HepG2 (cell line): ENCODE results near the gene ARPIN. TPM values are rescaled to one million over a fixed set of nuclear protein-coding genes. Genes with fewer than 3 reads are reported as not detected.

Experiments
- ATF7-NPFF ChIP-seq: sonication (generic); formaldehyde crosslinking; IDR thresholded peaks from 2 replicates; pipeline ENCODE4 v1.8.1; 2023; ENCODE audit warnings: mild to moderate bottlenecking, low read depth, missing genetic modification reagents, moderate library complexity
- HOXA3 ChIP-seq: sonication (generic); formaldehyde crosslinking; IDR thresholded peaks from 2 replicates; pipeline ENCODE4 v1.5.0; 2020; ENCODE audit warnings: missing genetic modification reagents
- MBD4 ChIP-seq: IDR thresholded peaks from 2 replicates; pipeline ENCODE4 v1.6.1; 2012; ENCODE audit warnings: low read length, inconsistent platforms, borderline replicate concordance
- MXI1 ChIP-seq: IDR thresholded peaks from 3 replicates; pipeline ENCODE4 v1.6.1; 2012; ENCODE audit warnings: low read depth, low read length, inconsistent platforms, borderline replicate concordance
- RNF2 ChIP-seq: fragments of 450-650 bp; conservative IDR thresholded peaks from 2 replicates; pipeline ENCODE4 v1.6.1; 2016; ENCODE audit warnings: low read depth
- SP2 ChIP-seq: sonication (generic); formaldehyde crosslinking; IDR thresholded peaks from 2 replicates; pipeline ENCODE4 v1.5.1; 2020; ENCODE audit warnings: mild to moderate bottlenecking, missing genetic modification reagents
- SP4 ChIP-seq: sonication (generic); formaldehyde crosslinking; IDR thresholded peaks from 2 replicates; pipeline ENCODE4 v1.8.1; 2023; ENCODE audit warnings: mild to moderate bottlenecking, missing genetic modification reagents
- U2AF1 ChIP-seq: fragments of 200-400 bp; formaldehyde crosslinking; optimal IDR thresholded peaks from 2 replicates; pipeline ENCODE3; 2017; ENCODE audit warnings: mild to moderate bottlenecking, low read depth, low read length
- ZBTB38 ChIP-seq: sonication (generic); formaldehyde crosslinking; IDR thresholded peaks from 2 replicates; pipeline ENCODE4 v1.5.1; 2020; ENCODE audit warnings: mild to moderate bottlenecking, missing genetic modification reagents
- ZNF121 ChIP-seq: sonication (generic); formaldehyde crosslinking; IDR thresholded peaks from 2 replicates; pipeline ENCODE4 v1.5.0; 2020; ENCODE audit warnings: mild to moderate bottlenecking, missing genetic modification reagents
- ZNF234 ChIP-seq: sonication (generic); formaldehyde crosslinking; conservative IDR thresholded peaks from 2 replicates; pipeline ENCODE4 v1.5.1; 2020; ENCODE audit warnings: mild to moderate bottlenecking, missing genetic modification reagents
- ZNF670 ChIP-seq: sonication (generic); formaldehyde crosslinking; IDR thresholded peaks from 2 replicates; pipeline ENCODE4 v1.8.0; 2022; ENCODE audit warnings: mild to moderate bottlenecking, missing genetic modification reagents, borderline replicate concordance
- ZNF891 ChIP-seq: sonication (generic); formaldehyde crosslinking; IDR thresholded peaks from 2 replicates; pipeline ENCODE4 v1.5.0; 2020; ENCODE audit warnings: mild to moderate bottlenecking, missing genetic modification reagents
- ZSCAN20 ChIP-seq: sonication (generic); formaldehyde crosslinking; IDR thresholded peaks from 2 replicates; pipeline ENCODE4 v1.4.0; 2020; ENCODE audit warnings: missing genetic modification reagents, mild to moderate bottlenecking, borderline replicate concordance
- polyA plus RNA-seq, 8 experiments: library from polyadenylated mRNA; depleted of rRNA in 3 of 8; stranded (reverse) in 7 of 8; unstranded in 1 of 8; fragments of >200 nt; fragmentation: Illumina TruSeq in 4 of 8; extraction: Trizol in 4 of 8; gene quantifications; 2 replicates each; pipeline versions ENCODE4 v1.2.1 to v1.2.3, GENCODE V29; 2011 to 2016; ENCODE audit warnings: low read depth in 4 of 8, missing spikeins in 1 of 8, mixed read lengths in 1 of 8; ENCODE audit not compliant: insufficient read depth in 1 of 8
- total RNA-seq, 5 experiments: library from RNA; depleted of rRNA; stranded (reverse); fragments of >200 nt; fragmentation: Illumina TruSeq; extraction: Trizol; gene quantifications; 2 replicates each; pipeline ENCODE4 v1.2.3, GENCODE V29; 2016; ENCODE audit warnings: low read depth in 1 of 5
- TF ChIP-seq, protein P1 (sequence below): IDR thresholded peaks from 2 replicates; pipeline ENCODE4 v1.6.1; 2016; ENCODE audit warnings: low read depth, missing genetic modification reagents, missing compliant biosample characterization
- TF ChIP-seq, protein P2 (sequence below): sonication (generic); formaldehyde crosslinking; IDR thresholded peaks from 2 replicates; pipeline ENCODE4 v1.4.0; 2020; ENCODE audit warnings: mild to moderate bottlenecking, missing genetic modification reagents
- TF ChIP-seq, protein P3 (sequence below): IDR thresholded peaks from 2 replicates; pipeline ENCODE4 v1.6.1; 2016; ENCODE audit warnings: low read depth
- TF ChIP-seq, protein P4 (sequence below): sonication (generic); formaldehyde crosslinking; IDR thresholded peaks from 2 replicates; pipeline ENCODE4 v1.5.0; 2020; ENCODE audit warnings: missing genetic modification reagents
- TF ChIP-seq, protein P5 (sequence below): IDR thresholded peaks from 2 replicates; pipeline ENCODE4 v1.6.1; 2016; ENCODE audit warnings: mild to moderate bottlenecking, missing biosample characterization, missing genetic modification reagents

The ARPIN gene
- total and polyA plus RNA-seq, 2 of the 13 experiments (the other 11 are each of a cell fraction or from before 2014, with no cell fraction given) = 2.8 to 5.0 TPM

DNA sequence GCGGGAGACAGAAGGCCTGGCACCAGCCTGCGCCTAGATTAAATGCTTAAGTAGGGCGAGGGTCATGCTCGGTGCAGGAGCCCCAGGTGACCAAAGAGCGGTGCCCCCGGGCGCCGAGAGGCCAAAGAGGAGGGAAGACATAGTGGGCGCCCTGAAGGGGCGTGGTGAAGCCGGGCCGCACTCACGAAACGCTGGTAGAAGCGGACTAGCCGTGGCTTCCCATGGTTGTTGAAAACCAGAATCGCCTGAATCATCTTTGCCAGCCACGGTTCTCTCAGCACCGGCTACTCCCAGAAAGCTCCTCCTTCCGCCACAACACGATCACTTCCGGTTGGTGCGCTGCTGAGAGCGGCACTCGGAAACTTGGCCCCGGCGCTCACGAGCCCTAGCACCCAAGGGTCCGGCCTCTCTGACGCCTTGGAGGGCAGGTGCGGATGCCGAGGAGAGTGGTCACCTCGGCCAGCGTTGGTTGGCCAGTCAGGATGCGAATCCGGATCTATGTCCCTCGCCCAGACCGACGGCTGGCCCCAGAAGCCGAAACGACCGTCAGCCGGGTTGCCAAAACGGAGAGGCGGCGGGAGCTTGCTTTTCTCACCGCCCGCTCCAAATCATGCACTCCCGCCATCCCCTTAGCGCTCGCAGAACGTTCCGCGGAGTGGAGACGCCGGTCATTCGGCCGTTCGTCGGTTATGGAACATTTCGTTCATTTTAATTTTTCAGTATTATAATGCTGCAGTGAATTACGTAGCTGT, 18.9 kb downstream of the ARPIN start, which contains the start of gene AP3S2 (continued):
- TF ChIP-seq, protein P1, sequence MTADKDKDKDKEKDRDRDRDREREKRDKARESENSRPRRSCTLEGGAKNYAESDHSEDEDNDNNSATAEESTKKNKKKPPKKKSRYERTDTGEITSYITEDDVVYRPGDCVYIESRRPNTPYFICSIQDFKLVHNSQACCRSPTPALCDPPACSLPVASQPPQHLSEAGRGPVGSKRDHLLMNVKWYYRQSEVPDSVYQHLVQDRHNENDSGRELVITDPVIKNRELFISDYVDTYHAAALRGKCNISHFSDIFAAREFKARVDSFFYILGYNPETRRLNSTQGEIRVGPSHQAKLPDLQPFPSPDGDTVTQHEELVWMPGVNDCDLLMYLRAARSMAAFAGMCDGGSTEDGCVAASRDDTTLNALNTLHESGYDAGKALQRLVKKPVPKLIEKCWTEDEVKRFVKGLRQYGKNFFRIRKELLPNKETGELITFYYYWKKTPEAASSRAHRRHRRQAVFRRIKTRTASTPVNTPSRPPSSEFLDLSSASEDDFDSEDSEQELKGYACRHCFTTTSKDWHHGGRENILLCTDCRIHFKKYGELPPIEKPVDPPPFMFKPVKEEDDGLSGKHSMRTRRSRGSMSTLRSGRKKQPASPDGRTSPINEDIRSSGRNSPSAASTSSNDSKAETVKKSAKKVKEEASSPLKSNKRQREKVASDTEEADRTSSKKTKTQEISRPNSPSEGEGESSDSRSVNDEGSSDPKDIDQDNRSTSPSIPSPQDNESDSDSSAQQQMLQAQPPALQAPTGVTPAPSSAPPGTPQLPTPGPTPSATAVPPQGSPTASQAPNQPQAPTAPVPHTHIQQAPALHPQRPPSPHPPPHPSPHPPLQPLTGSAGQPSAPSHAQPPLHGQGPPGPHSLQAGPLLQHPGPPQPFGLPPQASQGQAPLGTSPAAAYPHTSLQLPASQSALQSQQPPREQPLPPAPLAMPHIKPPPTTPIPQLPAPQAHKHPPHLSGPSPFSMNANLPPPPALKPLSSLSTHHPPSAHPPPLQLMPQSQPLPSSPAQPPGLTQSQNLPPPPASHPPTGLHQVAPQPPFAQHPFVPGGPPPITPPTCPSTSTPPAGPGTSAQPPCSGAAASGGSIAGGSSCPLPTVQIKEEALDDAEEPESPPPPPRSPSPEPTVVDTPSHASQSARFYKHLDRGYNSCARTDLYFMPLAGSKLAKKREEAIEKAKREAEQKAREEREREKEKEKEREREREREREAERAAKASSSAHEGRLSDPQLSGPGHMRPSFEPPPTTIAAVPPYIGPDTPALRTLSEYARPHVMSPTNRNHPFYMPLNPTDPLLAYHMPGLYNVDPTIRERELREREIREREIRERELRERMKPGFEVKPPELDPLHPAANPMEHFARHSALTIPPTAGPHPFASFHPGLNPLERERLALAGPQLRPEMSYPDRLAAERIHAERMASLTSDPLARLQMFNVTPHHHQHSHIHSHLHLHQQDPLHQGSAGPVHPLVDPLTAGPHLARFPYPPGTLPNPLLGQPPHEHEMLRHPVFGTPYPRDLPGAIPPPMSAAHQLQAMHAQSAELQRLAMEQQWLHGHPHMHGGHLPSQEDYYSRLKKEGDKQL (CRISPR knock-in tag) = peak; percentile 74
- TF ChIP-seq HOXA3 (peak; percentile 96), ZNF121 (CRISPR knock-in tag) (peak; percentile 50; the same call in 1 of the 2 replicates), MXI1 (peak; percentile 82), ATF7-NPFF (CRISPR knock-in tag) (peak; percentile 85), ZBTB38 (CRISPR knock-in tag) (peak; percentile 95), SP2 (CRISPR knock-in tag) (peak; percentile 57; the same call in 1 of the 2 replicates), MBD4 (no peak), ZNF891 (CRISPR knock-in tag) (peak; percentile 91), U2AF1 (peak; percentile 94), ZNF670 (CRISPR knock-in tag) (peak; percentile 78; the same call in 1 of the 2 replicates), RNF2 (peak; percentile 92), SP4 (CRISPR knock-in tag) (peak; percentile 89), ZSCAN20 (CRISPR knock-in tag) (peak; percentile 95; the same call in 1 of the 2 replicates), ZNF234 (CRISPR knock-in tag) (no peak)
- TF ChIP-seq, protein P2, sequence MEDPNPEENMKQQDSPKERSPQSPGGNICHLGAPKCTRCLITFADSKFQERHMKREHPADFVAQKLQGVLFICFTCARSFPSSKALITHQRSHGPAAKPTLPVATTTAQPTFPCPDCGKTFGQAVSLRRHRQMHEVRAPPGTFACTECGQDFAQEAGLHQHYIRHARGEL = no peak
- TF ChIP-seq, protein P3, sequence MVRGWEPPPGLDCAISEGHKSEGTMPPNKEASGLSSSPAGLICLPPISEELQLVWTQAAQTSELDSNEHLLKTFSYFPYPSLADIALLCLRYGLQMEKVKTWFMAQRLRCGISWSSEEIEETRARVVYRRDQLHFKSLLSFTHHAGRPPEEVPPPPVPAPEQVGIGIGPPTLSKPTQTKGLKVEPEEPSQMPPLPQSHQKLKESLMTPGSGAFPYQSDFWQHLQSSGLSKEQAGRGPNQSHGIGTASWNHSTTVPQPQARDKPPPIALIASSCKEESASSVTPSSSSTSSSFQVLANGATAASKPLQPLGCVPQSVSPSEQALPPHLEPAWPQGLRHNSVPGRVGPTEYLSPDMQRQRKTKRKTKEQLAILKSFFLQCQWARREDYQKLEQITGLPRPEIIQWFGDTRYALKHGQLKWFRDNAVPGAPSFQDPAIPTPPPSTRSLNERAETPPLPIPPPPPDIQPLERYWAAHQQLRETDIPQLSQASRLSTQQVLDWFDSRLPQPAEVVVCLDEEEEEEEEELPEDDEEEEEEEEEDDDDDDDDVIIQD (CRISPR knock-in tag) = peak; percentile 68
- TF ChIP-seq, protein P4, sequence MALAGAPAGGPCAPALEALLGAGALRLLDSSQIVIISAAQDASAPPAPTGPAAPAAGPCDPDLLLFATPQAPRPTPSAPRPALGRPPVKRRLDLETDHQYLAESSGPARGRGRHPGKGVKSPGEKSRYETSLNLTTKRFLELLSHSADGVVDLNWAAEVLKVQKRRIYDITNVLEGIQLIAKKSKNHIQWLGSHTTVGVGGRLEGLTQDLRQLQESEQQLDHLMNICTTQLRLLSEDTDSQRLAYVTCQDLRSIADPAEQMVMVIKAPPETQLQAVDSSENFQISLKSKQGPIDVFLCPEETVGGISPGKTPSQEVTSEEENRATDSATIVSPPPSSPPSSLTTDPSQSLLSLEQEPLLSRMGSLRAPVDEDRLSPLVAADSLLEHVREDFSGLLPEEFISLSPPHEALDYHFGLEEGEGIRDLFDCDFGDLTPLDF (CRISPR knock-in tag) = peak; percentile 60
- TF ChIP-seq, protein P5, sequence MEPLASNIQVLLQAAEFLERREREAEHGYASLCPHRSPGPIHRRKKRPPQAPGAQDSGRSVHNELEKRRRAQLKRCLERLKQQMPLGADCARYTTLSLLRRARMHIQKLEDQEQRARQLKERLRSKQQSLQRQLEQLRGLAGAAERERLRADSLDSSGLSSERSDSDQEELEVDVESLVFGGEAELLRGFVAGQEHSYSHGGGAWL (CRISPR knock-in tag) = peak; percentile 84; the same call in 1 of the 2 replicates
